GM19025 (cell line): ENCODE measurements around the gene PTGS1.
"Not testable (repeated sequence)": the region's sequence is repeated elsewhere in the genome, so short reads cannot be mapped to it uniquely, and the experiment has no call there.

Source experiments
- ATAC-seq: cut with Tn5 transposase; IDR thresholded peaks from one replicate; pipeline ENCODE4 v1.9.1; 2021; ENCODE audit warnings: mild to moderate bottlenecking, low read depth, moderate library complexity; ENCODE audit not compliant: unreplicated experiment

Gene PTGS1

DNA sequence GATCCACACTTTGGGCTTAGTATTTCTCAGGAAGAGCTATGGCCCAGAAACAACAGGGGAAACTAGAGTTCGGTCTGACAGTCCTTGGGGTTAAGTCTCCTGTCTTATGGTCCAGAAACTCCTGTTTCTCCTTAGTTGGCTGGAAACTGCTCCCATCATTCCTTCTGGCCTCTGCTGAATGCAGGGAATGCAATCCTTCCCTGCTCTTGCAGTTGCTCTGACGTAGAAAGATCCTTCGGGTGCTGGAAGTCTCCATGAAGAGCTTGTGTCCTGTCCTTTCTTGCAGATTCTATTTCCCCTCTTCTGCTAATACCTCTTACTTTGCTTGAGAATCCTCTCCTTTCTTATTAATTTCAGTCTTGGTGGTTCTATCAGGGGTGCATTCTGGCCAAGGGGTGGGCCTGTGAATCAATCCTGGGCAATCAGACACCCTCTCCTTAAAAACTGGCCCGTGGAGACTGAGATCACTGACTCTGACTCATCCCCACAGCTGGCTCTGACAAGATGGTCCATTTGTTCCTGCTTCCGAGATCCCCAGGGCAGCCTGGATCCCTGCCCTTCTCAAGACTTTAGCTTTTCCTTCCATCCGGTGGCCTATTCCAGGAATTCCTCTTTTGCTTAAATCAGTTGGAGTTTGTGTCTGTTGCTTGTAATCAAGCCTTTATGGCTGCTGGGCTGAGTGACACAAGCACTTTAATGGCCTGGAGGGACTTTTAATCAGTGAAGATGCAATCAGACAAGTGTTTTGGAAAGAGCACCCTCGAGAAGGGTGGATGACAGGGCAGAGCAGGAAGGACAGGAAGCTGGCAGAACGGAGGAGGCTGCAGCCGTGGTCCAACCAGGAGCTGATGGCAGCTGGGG, 23.7 kb downstream of the PTGS1 start:
- no peak for ATAC-seq

- no peak for ATAC-seq
These were observed 25.9 kb downstream of the PTGS1 start for GRCh38 chr9:122396614-122397148.

GRCh38 chr9:122397749-122398148, 26.9 kb downstream of the PTGS1 start:
- no peak for ATAC-seq

DNA sequence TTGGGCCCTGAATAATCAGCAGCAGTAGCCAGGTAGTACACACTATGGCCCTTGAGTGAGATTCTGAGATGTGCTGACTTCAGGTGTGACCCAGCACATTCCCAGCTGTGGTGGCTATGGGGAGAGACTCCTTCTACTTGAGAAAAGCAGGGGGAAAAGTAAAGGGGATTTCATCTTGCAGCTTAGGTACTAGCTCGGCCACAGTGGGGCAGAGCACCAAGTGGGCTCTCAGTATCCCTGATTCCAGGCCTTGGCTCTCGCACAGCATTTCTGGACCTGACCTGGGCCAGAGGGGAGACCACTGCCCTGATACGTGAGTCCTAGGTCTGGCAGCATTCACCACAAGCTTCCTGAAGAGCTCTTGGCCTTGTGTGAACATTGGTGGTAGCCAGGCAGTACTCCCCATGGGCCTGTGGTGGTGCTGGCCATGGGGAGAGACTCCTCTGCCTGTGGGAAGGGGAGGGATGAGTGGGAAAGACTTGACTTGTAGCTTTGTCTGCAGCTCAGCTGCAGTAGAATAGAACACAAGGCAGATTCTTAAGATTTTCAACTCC, 27.6 kb downstream of the PTGS1 start:
- ATAC-seq = no peak

DNA sequence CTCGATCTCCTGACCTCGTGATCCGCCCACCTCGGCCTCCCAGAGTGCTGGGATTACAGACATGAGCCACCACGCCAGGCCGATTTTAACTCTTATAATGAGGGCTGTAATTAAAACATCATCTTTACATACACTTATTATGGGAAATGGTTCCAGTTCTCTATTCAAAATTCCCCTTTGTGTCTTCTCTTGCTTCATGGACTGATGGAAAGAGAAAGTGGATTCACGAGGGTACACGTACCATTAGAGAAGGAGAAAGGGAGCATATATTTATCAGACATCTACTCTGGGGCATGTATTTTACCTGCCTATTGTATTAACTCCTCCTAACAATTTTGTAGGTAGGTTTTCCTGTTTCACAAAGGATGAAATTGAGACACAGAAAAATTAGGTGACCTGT, 31.1 kb downstream of the PTGS1 start:
- ATAC-seq = no peak

DNA sequence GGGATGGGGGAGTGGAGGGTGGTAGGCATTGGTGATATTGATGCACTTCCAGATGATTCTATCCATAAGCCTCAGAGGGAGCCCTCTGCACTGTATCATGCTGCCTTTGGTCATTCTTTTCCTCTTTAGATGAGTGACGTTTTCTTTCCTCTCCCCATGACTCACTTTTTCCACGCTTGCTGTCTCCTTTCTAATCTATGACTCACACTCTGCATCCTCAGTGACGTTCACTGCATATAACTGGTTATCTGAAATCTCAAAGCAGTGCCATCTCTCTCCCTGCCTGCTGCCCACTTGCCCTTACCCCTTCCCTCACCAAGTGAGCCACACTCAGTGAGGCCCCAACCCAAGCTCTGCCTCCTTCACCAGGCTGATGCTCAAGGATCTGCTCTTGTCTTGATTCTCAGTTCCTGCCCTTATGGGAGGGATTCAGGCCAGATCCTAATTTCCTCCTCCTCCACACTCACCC, 31.6 kb downstream of the PTGS1 start:
- ATAC-seq = no peak

DNA sequence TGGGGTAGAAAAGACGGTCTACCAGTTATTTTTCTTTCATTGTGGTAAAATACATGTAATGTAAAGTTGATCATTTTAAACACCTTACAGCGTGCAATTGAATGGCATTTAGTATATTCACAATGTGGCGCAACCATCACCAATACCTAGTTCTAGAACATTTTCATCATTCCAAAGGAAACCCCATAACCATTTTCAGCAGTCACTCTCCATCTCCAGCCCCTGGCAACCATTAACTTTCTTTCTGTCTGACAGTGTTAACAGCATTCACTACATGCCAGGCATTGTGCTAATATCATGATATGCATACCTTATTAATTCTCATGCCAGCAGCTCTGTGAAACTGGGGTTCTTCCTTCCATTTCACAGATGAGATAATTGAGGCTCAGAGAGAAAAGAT, 32.0 kb downstream of the PTGS1 start:
- ATAC-seq = no peak

GRCh38 chr9:122403381-122404000, 32.7 kb downstream of the PTGS1 start:
- no peak for ATAC-seq

DNA sequence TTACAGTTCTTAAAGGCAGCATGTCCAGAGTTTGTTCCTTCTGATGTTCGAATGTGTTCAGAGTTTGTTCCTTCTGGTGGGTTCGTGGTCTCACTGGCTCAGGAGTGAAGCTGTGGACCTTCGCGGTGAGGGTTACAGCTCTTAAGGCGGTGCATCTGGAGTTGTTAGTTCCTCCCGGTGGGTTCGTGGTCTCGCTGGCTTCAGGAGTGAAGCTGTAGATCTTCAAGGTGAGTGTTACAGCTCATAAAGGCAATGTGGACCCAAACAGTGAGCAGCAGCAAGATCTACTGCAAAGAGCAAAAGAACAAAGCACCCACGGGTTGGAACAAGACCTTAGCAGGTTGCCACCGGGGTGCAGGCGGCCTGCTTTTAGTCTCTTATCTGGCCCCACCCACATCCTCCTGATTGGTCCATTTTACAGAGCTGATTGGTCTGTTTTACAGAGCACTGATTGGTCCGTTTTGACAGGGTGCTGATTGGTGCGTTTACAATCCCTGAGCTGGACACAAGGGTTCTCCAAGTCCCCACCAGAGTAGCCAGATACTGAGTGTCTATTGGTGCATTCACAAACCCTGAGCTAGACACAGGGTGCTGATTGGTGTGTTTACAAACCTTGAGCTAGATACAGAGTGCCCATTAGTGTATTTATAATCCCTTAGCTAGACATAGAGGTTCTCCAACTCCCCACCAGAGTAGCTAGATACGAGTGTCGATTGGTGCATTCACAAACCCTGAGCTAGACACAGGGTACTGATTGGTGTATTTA, 34.7 kb downstream of the PTGS1 start:
- not testable (repeated sequence) for ATAC-seq

DNA sequence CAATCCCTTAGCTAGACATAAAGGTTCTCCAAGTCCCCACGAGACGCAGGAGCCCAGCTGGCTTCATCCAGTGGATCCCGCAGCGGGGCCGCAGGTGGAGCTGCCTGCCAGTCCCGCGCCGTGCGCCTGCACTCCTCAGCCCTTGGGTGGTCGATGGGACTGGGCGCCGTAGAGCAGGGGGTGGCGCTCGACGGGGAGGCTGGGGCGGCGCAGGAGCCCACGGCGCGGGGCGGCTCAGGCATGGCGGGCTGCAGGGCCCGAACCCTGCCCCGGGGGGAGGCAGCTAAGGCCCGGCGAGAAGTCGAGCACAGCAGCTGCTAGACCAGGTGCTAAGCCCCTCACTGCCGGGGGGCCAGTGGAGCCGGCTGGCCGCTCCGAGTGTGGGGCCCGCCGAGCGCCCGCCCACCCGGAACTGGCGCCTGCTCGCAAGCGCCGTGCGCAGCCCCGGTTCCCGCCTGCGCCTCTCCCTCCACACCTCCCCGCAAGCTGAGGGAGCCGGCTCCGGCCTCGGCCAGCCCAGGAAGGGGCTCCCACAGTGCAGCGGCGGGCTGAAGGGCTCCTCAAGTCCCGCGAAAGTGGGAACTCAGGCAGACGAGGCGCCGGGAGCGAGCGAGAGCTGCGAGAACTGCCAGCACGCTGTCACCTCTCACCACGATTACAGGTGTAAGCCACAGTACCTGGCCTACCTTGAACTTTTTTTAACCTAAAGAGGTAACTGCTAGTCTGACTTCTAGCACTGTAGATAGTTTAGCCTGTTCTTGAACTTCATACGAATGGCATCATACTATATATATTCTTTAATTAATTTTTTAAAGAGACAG, 35.5 kb downstream of the PTGS1 start:
- no peak for ATAC-seq

DNA sequence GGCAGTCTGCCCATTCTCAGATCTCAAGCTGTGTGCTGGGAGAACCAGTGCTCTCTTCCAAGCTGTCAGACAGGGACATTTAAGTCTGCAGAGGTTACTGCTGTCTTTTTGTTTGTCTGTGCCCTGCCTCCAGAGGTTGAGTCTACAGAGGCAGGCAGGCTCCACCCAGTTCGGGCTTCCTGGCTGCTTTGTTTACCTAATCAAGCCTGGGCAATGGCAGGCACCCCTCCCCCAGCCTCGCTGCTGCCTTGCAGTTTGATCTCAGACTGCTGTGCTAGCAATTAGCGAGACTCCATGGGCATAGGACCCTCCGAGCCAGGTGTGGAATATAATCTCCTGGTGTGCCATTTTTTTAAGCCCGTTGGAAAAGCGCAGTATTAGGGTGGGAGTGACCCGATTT, 43.3 kb downstream of the PTGS1 start:
- ATAC-seq = not testable (repeated sequence)

GRCh38 chr9:122418016-122418415, 47.2 kb downstream of the PTGS1 start:
- no peak for ATAC-seq

DNA sequence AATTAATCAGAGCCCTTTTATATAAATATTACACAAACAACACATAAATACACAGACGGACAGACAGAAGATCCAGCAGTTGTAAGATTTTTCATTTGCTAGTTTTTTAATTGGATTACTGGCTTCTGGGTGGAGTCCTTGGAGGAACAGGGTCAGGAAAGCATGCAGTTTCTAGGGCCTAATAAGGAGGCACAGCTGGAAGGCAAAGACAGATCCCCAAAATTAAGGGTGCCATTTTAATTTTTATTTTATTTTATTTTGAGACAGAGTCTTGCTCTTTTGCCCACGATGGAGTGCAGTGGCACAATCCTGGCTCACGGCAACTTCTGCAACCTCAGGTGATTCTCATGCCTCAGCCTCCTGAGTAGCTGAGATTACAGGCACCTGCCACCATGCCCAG, 49.5 kb downstream of the PTGS1 start:
- ATAC-seq = no peak

GRCh38 chr9:122425087-122425486, 54.3 kb downstream of the PTGS1 start:
- no peak for ATAC-seq

- no peak for ATAC-seq
These were observed 55.9 kb downstream of the PTGS1 start for GRCh38 chr9:122426723-122427122.

DNA sequence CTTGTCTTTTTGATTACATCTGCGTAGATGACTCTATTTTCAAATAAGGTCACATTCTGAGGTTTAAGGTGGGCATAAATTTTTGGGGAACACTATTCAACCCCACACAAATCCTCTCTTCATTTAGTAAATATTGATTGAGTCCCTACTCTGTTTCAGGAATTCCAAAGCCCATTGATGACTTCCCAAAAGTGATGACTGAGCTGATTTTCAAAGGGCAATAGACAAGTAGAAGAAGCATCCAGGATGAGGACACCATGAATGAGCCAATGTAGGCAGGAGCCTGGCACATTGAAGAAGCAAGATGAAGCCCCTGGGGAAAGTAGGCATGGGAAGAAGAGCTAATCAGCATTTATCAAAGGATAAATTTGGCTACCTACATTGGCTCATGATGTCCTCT, 71.7 kb downstream of the PTGS1 start:
- no peak for ATAC-seq

- no peak for ATAC-seq
These were observed 73.4 kb downstream of the PTGS1 start for GRCh38 chr9:122444041-122444733.
